CD8-positive, alpha-beta memory T cell (primary cell): ENCODE data around the gene SRSF2. TPM values are rescaled to one million over a fixed set of nuclear protein-coding genes. Genes with fewer than 3 reads are reported as not detected.

Experiments
- CTCF ChIA-PET: fragments of 350-600 bp; sonication (Branson Sonifier 250); formaldehyde crosslinking; loops from one replicate; lab custom pipeline; 2021; ENCODE audit warnings: antibody characterized with exemption; lab: Charles Lee
- POLR2A ChIA-PET: fragments of 350-600 bp; sonication (Branson Sonifier 250); formaldehyde crosslinking; loops from one replicate; lab custom pipeline; 2021; ENCODE audit warnings: antibody characterized with exemption; lab: Charles Lee
- DNase-seq, 5 donors: peaks; one replicate each; pipeline versions ENCODE4 v3.0.0 to v3.0.0-alpha.2; 2020 to 2022; ENCODE audit warnings: mixed read lengths in 1 of 5
- H3K27ac ChIP-seq: one replicate; pipeline ENCODE4 v1.7.0; 2013; ENCODE audit warnings: low read depth, mild to moderate bottlenecking, low read length, moderate library complexity
- H3K27me3 ChIP-seq: 2 replicates; pipeline ENCODE4 v1.7.0; 2013; ENCODE audit warnings: low read length, mild to moderate bottlenecking; ENCODE audit not compliant: insufficient read depth, poor library complexity, severe bottlenecking
- H3K36me3 ChIP-seq: 2 replicates; pipeline ENCODE4 v1.7.0; 2013; ENCODE audit warnings: mild to moderate bottlenecking, low read length, moderate library complexity; ENCODE audit not compliant: insufficient read depth
- H3K4me1 ChIP-seq: 2 replicates; pipeline ENCODE4 v1.7.0; 2013; ENCODE audit warnings: mild to moderate bottlenecking, low read length, moderate library complexity; ENCODE audit not compliant: insufficient read depth
- H3K4me3 ChIP-seq: 2 replicates; pipeline ENCODE4 v1.7.0; 2013; ENCODE audit warnings: mild to moderate bottlenecking, low read length
- H3K9me3 ChIP-seq: 2 replicates; pipeline ENCODE4 v1.7.0; 2013; ENCODE audit warnings: mild to moderate bottlenecking, low read length
- H3K27ac Mint-ChIP-seq, 8 donors: one replicate each; pipeline ENCODE4 v1.8.0; 2020 to 2021; ENCODE audit warnings: mixed read lengths in 8 of 8, mild to moderate bottlenecking in 6 of 8, inconsistent platforms in 3 of 8, moderate library complexity in 3 of 8
- H3K27me3 Mint-ChIP-seq, 2 donors: one replicate each; pipeline ENCODE4 v1.8.0; 2020 to 2021; ENCODE audit warnings: mixed read lengths in 2 of 2, mild to moderate bottlenecking in 1 of 2, moderate library complexity in 1 of 2
- H3K36me3 Mint-ChIP-seq, 3 donors: one replicate each; pipeline ENCODE4 v1.8.0; 2020 to 2021; ENCODE audit warnings: mixed read lengths in 3 of 3, inconsistent platforms in 1 of 3, mild to moderate bottlenecking in 1 of 3
- H3K4me1 Mint-ChIP-seq, 3 donors: one replicate each; pipeline ENCODE4 v1.8.0; 2020 to 2021; ENCODE audit warnings: mixed read lengths in 3 of 3, inconsistent platforms in 1 of 3, mild to moderate bottlenecking in 1 of 3
- H3K4me3 Mint-ChIP-seq, 7 donors: one replicate each; pipeline ENCODE4 v1.8.0; 2020 to 2021; ENCODE audit warnings: mixed read lengths in 7 of 7, mild to moderate bottlenecking in 6 of 7, moderate library complexity in 4 of 7, inconsistent platforms in 2 of 7
- H3K9me3 Mint-ChIP-seq, 5 donors: one replicate each; pipeline ENCODE4 v1.8.0; 2020 to 2022; ENCODE audit warnings: mixed read lengths in 5 of 5, mild to moderate bottlenecking in 3 of 5, moderate library complexity in 2 of 5, inconsistent platforms in 1 of 5
- polyA plus RNA-seq: library from polyadenylated mRNA; unstranded; fragments of 300-500 nt; fragmentation: Illumina TruSeq; gene quantifications from one replicate; pipeline ENCODE4 v1.2.3, GENCODE V29; 2021
- total RNA-seq, 2 experiments: library from RNA; stranded (reverse); gene quantifications; one replicate each; pipeline ENCODE4 v1.2.3, GENCODE V29; 2021

Gene SRSF2
- total and polyA plus RNA-seq, 3 experiments from 2014 or later = 111 to 630 (median 626) TPM

DNA sequence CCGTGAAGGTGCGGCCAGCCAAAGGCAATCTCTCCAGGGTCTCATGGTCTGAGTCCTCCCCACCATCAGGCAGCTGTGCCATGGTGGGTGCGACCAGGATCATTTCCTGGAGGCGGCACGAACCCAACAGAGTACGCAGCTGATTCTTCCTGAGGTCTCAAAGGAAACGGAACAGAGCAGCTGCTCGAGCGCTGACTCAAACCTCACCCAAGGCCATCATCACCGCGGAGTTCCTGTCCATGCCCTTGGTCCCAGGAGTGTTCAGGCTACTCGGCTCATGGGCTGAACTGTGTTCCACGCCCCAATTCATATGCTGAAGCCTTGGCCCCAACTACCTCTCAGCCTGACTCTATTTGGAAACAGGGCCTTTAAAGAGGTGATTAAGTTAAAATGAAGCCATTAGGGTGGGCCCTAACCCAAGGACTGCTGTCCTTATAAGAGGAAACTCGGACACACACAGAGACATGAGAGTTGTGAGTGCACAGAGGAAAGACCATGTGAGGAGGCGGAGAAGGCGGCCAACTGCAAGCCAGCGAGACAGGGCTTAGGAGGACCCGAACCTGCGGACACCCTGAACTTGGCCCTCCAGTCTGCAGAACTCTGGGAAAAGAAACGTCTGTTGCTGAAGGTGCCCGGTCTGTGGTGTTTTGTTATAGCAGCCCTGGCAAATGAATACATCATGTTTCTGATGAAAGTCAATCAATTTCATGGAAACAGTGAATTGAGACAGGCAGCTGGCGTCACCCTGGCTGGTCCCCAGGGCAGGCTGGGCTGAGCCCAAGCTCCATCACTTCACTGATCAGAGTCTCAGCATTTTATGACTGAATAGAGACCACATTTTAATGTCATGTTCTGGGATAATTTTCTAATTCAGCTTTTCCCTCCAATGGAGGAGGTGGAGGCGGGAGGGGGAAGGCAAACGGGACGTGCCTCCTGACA lies 40.1 kb downstream of the SRSF2 start:
- Histone ChIP-seq H3K36me3 (no peaks in the 10 kb centered on the region), H3K27ac (peak overlapping the region; percentile 24), H3K4me1 (no peaks in the 10 kb centered on the region), H3K9me3 (no peaks in the 10 kb centered on the region), H3K4me3 (no peak overlapping the region), H3K27me3 (no peaks in the 10 kb centered on the region)
- Mint-ChIP-seq H3K36me3 (peaks cover 0 to 2% (median 2%) of the 10 kb centered on the region in 3 donors), H3K9me3 (no peaks in the 10 kb centered on the region), H3K4me1 (peaks cover 0 to 35% (median 14%) of the 10 kb centered on the region in 3 donors), H3K27ac (peak overlapping the region in 3 of 8 donors; percentile 9 to 70 (median 45)), H3K27me3 (peaks cover 0 to 3% of the 10 kb centered on the region in 2 donors), H3K4me3 (no peak overlapping the region)
- no peak for DNase-seq
- ChIA-PET CTCF (interaction anchor here (1.3 to 1.6 kb wide), 2 partner anchors 11 to 15 kb away, joined by 3 to 4 read pairs; no protein-coding TSS in a partner anchor), POLR2A (no interaction called here)

DNA sequence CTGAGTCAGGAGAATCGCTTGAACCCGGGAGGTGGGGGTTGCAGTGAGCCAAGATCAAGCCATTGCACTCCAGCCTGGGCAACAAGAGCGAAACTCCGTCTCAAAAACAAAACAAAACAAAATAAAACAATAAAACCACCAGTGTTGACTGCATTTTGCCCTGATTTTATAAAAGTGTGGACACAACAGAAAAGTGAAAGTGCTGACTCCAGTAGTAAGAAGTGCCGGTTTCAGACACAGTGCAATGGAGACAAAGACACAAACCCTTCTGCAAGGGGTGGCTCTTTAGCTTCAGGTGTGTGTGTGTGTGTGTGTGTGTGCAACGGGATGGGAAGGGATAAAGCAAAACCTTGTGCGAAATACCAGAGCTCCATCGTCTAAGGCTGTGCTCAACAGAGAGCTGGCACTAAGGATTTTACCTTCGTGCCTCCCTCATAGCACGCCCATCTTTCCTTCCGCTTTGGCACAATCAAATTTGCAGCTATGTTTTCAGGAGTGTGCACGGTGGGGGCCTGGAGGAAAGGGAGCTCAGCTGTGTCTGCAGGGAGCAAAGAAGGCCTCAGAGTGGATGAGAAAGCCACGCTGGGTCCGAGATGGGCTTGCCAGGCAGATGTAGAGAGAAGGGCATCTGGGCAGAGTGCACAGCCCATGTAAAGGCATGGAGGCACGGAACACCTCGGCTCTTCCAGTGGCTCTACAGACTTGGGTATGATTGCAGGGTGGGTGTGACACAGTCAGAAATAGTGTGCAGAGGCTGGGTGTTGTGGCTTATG lies 41.9 kb downstream of the SRSF2 start:
- H3K36me3 ChIP-seq = no peaks in the 10 kb centered on the region
- no peak overlapping the region for H3K4me3 ChIP-seq
- Mint-ChIP-seq H3K27me3 (peaks cover 0 to 3% of the 10 kb centered on the region in 2 donors), H3K4me3 (peak overlapping the region in 1 of 7 donors; percentile 70), H3K27ac (peak overlapping the region in 5 of 8 donors; percentile 6 to 81 (median 42)), H3K36me3 (peaks cover 0 to 2% (median 0%) of the 10 kb centered on the region in 3 donors), H3K4me1 (peaks cover 0 to 30% (median 9%) of the 10 kb centered on the region in 3 donors), H3K9me3 (no peaks in the 10 kb centered on the region)
- ChIA-PET POLR2A (interaction anchor here (0.6 kb wide), 1 partner anchor 33 kb away, joined by 8 read pairs; no protein-coding TSS in a partner anchor), CTCF (interaction anchor here (1.0 to 1.7 kb wide), 3 partner anchors 13 to 172 kb away, joined by 3 to 4 read pairs (median 3); no protein-coding TSS in a partner anchor)
- no peaks in the 10 kb centered on the region for H3K4me1 ChIP-seq
- no peaks in the 10 kb centered on the region for H3K9me3 ChIP-seq
- DNase-seq = no peak
- H3K27me3 ChIP-seq = no peaks in the 10 kb centered on the region
- no peak overlapping the region for H3K27ac ChIP-seq

DNA sequence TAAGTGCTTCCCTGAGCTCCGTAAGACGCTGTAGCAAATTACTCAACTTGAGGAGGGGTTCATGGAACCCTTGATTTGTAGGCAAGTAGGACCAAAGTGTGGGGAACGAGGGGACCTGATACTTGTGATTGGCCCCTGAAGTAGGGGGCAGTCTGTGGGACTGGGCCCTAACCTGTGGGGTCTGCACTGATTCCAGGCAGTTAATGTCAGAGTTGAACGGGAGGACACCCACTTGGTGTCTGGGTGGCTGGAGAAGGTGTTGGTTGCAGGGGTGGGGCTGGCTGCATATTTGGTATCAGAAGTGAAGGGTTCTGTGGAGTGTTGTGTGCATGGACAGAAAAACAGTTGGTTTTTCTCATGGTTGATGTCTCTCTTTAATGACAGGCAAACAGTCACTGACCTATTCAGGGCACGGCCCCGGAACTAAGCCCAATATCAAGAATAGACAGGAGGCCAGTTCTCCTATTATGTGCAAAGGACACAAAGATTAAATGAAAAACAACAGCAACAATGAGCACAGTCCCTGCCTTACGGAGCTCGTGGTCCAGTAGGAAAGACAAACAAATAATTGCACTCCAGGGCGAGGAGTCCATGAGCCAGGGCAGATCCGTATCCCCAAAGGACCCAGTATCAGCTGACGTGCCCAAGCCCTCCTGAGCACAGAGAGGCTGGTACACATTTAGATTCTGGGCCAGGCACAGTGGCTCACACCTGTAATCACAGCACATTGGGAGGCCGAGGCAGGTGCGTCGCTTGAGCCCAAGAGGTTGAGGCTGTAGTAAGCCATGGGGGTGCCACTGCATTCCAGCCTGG lies 45.5 kb downstream of the SRSF2 start:
- no peaks in the 10 kb centered on the region for H3K36me3 ChIP-seq
- H3K27ac ChIP-seq = no peak overlapping the region
- H3K27me3 ChIP-seq = no peaks in the 10 kb centered on the region
- DNase-seq = no peak
- no peaks in the 10 kb centered on the region for H3K9me3 Mint-ChIP-seq
- POLR2A ChIA-PET = no interaction called here
- H3K27ac Mint-ChIP-seq = peak overlapping the region in 2 of 8 donors; percentile 6 to 69
- H3K4me3 Mint-ChIP-seq = no peak overlapping the region
- CTCF ChIA-PET = interaction anchor here (1.5 to 1.7 kb wide), 2 partner anchors 10 to 13 kb away, joined by 3 read pairs; no protein-coding TSS in a partner anchor
- no peaks in the 10 kb centered on the region for H3K4me1 ChIP-seq
- peaks cover 0 to 9% (median 2%) of the 10 kb centered on the region in 3 donors for H3K4me1 Mint-ChIP-seq
- peaks cover 0 to 3% of the 10 kb centered on the region in 2 donors for H3K27me3 Mint-ChIP-seq
- H3K9me3 ChIP-seq = no peaks in the 10 kb centered on the region
- H3K36me3 Mint-ChIP-seq = peaks cover 0 to 9% (median 0%) of the 10 kb centered on the region in 3 donors
- H3K4me3 ChIP-seq = no peak overlapping the region

DNA sequence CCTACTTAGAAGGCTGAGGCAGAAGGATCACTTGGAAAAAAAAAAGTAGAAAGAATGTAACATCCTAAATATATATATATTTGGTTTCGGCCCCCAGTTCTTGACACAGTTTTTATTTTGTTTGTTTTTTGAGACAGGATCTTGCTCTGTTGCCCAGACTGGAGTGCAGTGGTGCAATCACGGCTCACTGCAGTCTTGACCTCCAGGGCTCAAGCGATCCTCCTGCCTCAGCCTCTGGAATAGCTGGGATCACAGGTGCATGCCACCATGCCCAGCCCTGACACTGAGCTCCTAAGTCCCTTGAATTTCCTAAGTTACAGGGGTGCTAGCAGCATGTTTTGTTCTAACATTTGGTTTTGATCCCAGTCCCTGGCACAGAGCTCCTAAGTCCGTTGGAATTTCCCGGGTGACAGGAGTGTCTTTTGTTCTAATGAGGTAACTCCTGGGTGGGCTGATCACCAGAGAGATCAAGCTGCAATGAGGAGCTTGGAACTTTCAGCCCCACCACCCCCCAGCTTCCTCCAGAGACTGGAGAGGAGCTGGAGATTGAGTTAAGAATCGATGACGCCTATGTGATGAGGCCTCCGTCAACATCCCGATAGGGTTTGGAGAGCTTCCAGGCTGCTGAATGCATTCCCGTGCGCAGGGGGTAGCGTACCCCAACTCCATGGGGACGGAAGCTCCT lies 46.4 kb downstream of the SRSF2 start:
- H3K27ac Mint-ChIP-seq = no peak overlapping the region
- peaks cover 0 to 12% (median 2%) of the 10 kb centered on the region in 3 donors for H3K36me3 Mint-ChIP-seq
- Histone ChIP-seq H3K9me3 (no peaks in the 10 kb centered on the region), H3K4me3 (no peak overlapping the region), H3K27me3 (no peaks in the 10 kb centered on the region), H3K27ac (no peak overlapping the region), H3K4me1 (no peaks in the 10 kb centered on the region), H3K36me3 (no peaks in the 10 kb centered on the region)
- ChIA-PET POLR2A (no interaction called here), CTCF (interaction anchor here (0.9 to 1.7 kb wide), 3 partner anchors 9 to 66 kb away, joined by 3 read pairs; no protein-coding TSS in a partner anchor)
- no peaks in the 10 kb centered on the region for H3K9me3 Mint-ChIP-seq
- peaks cover 0 to 7% (median 0%) of the 10 kb centered on the region in 3 donors for H3K4me1 Mint-ChIP-seq
- no peak overlapping the region for H3K4me3 Mint-ChIP-seq
- DNase-seq = no peak
- H3K27me3 Mint-ChIP-seq = peaks cover 0 to 3% of the 10 kb centered on the region in 2 donors

DNA sequence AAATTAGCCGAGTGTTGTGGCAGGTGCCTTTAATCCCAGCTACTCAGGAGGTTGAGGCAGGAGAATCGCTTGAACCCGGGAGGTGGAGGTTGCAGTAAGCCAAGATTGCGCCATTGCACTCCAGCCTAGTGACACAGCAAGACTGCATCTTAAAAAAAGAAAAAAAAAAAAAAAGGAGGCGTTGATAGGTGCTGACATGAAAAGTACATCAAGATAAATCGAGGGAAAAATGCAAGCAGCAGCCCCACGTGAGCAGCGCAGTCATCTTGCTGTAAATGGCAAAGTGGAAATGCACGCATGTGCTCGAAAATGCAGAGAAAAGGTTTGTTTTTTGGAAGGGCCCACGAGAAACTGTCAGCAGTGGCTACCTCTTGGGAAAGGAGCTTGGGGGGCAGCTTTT lies 47.3 kb downstream of the SRSF2 start:
- ChIA-PET POLR2A (no interaction called here), CTCF (no interaction called here)
- Histone ChIP-seq H3K4me1 (no peaks in the 10 kb centered on the region), H3K36me3 (no peaks in the 10 kb centered on the region), H3K27ac (no peak overlapping the region), H3K9me3 (no peaks in the 10 kb centered on the region), H3K4me3 (no peak overlapping the region), H3K27me3 (no peaks in the 10 kb centered on the region)
- H3K27ac Mint-ChIP-seq = no peak overlapping the region
- no peak for DNase-seq
- H3K4me3 Mint-ChIP-seq = peak overlapping the region in 1 of 7 donors; percentile 61
- no peaks in the 10 kb centered on the region for H3K4me1 Mint-ChIP-seq
- no peaks in the 10 kb centered on the region for H3K9me3 Mint-ChIP-seq
- H3K27me3 Mint-ChIP-seq = no peaks in the 10 kb centered on the region
- peaks cover 0 to 12% (median 2%) of the 10 kb centered on the region in 3 donors for H3K36me3 Mint-ChIP-seq

DNA sequence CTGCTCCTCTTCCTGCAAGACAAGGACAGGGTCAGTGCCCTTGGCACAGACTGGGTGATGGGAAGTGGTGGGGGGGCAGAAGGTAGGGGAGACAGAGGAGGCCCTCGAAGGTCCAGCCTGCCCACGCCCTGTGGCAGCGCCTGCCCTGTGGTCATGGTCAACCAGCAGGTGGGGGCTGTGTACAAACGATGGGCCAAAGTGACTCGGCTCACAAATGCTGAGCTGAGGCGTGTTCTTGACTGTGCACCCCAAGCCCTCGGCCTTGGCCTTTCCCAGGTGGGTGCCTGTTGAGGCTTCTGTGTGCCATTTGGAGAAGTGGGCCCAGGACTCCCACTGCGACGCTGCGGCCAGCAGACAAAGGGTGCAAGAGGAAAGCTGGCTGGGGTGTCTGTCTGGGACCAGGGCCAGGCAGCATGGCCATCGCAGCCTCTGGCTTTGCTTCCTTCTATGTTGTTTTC lies 48.9 kb downstream of the SRSF2 start:
- Histone ChIP-seq H3K27ac (no peak overlapping the region), H3K36me3 (no peaks in the 10 kb centered on the region), H3K9me3 (no peaks in the 10 kb centered on the region), H3K4me3 (no peak overlapping the region), H3K27me3 (no peaks in the 10 kb centered on the region), H3K4me1 (no peaks in the 10 kb centered on the region)
- Mint-ChIP-seq H3K27ac (no peak overlapping the region), H3K4me3 (no peak overlapping the region), H3K36me3 (peaks cover 0 to 14% (median 2%) of the 10 kb centered on the region in 3 donors), H3K4me1 (no peaks in the 10 kb centered on the region), H3K27me3 (no peaks in the 10 kb centered on the region), H3K9me3 (no peaks in the 10 kb centered on the region)
- POLR2A ChIA-PET = no interaction called here
- DNase-seq = no peak
- CTCF ChIA-PET = interaction anchor here (0.7 kb wide), 1 partner anchor 318 kb away, joined by 3 read pairs; no protein-coding TSS in a partner anchor
